H1 (cell line): ENCODE results near the gene SLC12A8. TPM values are rescaled to one million over a fixed set of nuclear protein-coding genes. Genes with fewer than 3 reads are reported as not detected.

Experiments used
- CHD7 ChIP-seq: fragments of 300-600 bp; sonication (generic); IDR thresholded peaks from 2 replicates; pipeline ENCODE4 v1.7.1; 2012; ENCODE audit warnings: low read length, moderate library complexity, mild to moderate bottlenecking, inconsistent platforms; ENCODE audit not compliant: insufficient replicate concordance
- EZH2 ChIP-seq: fragments of 200-600 bp; sonication (generic); IDR thresholded peaks from 2 replicates; pipeline ENCODE4 v1.7.1; 2012; ENCODE audit warnings: low read depth, mild to moderate bottlenecking, moderate library complexity, low read length, inconsistent platforms; ENCODE audit not compliant: severe bottlenecking
- JUND ChIP-seq: IDR thresholded peaks from 2 replicates; pipeline ENCODE4 v1.6.1; 2011; ENCODE audit warnings: mild to moderate bottlenecking, improper control_type of control experiment, low read length
- POU5F1 ChIP-seq: IDR thresholded peaks from 2 replicates; pipeline ENCODE4 v1.6.1; 2011; ENCODE audit warnings: low read depth, mild to moderate bottlenecking, low read length, moderate library complexity
- SP1 ChIP-seq: IDR thresholded peaks from 2 replicates; pipeline ENCODE4 v1.6.1; 2011; ENCODE audit warnings: low read depth, low read length
- TAF7 ChIP-seq: optimal IDR thresholded peaks from 2 replicates; pipeline ENCODE3; 2011; ENCODE audit warnings: low read depth, mild to moderate bottlenecking, inconsistent platforms, low read length, moderate library complexity, borderline replicate concordance
- ZNF274 ChIP-seq: IDR thresholded peaks from 2 replicates; pipeline ENCODE4 v1.7.0; 2012; ENCODE audit warnings: low read length, borderline replicate concordance; ENCODE audit errors: extremely low read depth
- polyA plus RNA-seq, 7 experiments: library from polyadenylated mRNA; depleted of rRNA in 3 of 7; stranded (reverse) in 5 of 7; unstranded in 2 of 7; fragments of >200 nt in 5 of 7; fragments of 200-250 nt in 2 of 7; gene quantifications; 1 replicate in 5 of 7; 2 replicates in 1 of 7; 4 replicates in 1 of 7; pipeline versions ENCODE4 v1.2.1 to v1.2.3, GENCODE V29; 2011 to 2013; ENCODE audit warnings: missing spikeins in 2 of 7, mixed read lengths in 2 of 7
- total RNA-seq: library from RNA; stranded (reverse); fragmentation: NEBNext Ultra II Directional; extraction: Animal tissue kit (Norgen Biotek cat#: 25700); gene quantifications from 2 replicates; pipeline ENCODE4 v1.2.1, GENCODE V29; 2021

Gene SLC12A8
- total and polyA plus RNA-seq, 2 of the 8 experiments (the other 6 are each of a cell fraction or from before 2014, with no cell fraction given) = 13.7 to 14.4 TPM

GRCh38 chr3:125229707-125230106 lies 17.2 kb upstream of the SLC12A8 start (continued):
- TF ChIP-seq POU5F1 (no peak), ZNF274 (no peak), SP1 (no peak), EZH2 (no peak), TAF7 (no peak), CHD7 (no peak), JUND (no peak)
- TF ChIP-seq, all 59 proteins: peak for 0
